Right kidney (tissue), 1 donor: ENCODE results near the gene RYR1.
"Not testable (repeated sequence)": the region's sequence is repeated elsewhere in the genome, so short reads cannot be mapped to it uniquely, and the experiment has no call there.

Experiments used
- DNase-seq: peaks from one replicate; pipeline ENCODE4 v3.0.0-alpha.2; 2016

RYR1 gene

GRCh38 chr19:38539751-38540150, 106.3 kb downstream of the RYR1 start:
- DNase-seq = no peak

DNA sequence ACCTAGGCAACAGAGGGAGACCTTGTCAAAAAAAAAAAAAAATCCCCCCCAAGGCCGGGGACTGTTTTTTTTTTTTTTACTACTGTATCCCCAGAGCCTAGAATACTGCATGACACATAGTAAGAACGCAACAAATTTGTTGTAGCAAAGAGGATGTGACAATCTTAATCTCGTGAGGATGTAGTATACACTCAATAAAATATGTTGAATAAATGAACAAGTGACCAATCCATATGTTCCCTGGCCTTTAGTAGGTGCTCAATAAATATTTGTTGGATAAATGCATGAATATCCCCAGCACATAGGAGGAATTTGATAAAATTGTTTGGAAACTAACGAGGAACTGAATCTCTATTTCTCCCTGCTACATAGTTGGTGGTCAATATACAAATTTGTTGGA, 108.5 kb downstream of the RYR1 start:
- DNase-seq = no peak

- DNase-seq = no peak
Observed at GRCh38 chr19:38543286-38543806, 109.9 kb downstream of the RYR1 start.

DNA sequence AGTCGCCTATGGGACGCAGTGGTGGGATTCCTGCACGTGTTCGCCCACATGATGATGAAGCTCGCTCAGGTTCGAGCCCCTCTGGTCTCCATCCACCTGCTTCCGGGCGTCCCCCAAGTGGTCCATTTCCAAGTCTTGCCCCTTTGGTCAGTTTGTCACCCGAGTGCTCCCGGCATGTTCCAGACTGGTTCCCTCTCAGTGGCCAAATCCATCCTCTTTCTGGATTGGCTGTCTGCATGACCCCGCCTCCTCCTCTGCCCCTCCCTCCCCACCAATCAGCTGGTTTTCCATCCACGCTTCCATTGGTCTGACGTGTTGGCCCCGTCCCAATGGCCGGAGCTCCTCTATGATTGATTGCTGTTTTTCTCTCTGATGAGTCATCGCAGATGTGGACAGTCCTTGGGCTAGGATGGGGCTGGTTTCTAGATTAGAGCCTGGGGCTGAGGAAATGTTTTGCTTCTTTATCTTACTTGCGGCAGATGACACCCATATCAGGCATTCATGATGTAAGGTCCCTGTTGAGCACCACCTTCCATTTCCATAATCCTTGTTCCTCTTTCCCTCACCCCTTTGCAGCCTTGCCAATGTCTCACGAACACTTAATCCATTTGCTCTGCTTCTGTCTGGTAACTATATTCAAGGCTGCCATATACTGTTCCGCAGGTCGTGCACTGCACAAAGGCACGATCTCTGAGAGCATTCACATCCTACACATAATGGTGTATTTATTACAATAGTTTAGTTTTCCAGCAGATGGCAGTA, 110.5 kb downstream of the RYR1 start:
- DNase-seq = no peak

GRCh38 chr19:38544569-38545315, 111.3 kb downstream of the RYR1 start:
- DNase-seq = no peak

DNA sequence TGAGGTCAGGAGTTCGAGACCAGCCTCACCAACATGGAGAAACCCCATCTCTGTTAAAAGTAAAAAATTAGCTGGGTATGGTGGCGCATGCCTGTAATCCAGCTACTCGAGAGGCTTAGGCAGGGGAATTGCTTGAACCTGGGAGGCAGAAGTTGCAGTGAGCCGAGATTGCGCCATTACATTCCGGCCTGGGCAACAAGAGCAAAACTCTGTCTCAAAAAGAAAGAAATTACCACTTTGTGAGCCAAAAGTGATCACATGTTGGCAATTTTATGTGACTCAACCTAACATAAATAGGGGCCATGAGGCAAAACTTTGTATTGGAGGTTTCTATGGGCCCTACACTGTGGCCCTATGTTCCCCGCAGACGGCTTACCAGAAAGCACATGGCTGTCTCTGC, 112.1 kb downstream of the RYR1 start:
- no peak for DNase-seq

GRCh38 chr19:38547421-38547820, 113.9 kb downstream of the RYR1 start:
- no peak for DNase-seq

- no peak for DNase-seq
Observed at GRCh38 chr19:38549061-38549460, 115.6 kb downstream of the RYR1 start.

GRCh38 chr19:38549942-38550341, 116.5 kb downstream of the RYR1 start:
- no peak for DNase-seq

GRCh38 chr19:38550376-38550775, 116.9 kb downstream of the RYR1 start:
- DNase-seq = no peak

GRCh38 chr19:38551450-38551813, 117.9 kb downstream of the RYR1 start:
- DNase-seq = no peak

DNA sequence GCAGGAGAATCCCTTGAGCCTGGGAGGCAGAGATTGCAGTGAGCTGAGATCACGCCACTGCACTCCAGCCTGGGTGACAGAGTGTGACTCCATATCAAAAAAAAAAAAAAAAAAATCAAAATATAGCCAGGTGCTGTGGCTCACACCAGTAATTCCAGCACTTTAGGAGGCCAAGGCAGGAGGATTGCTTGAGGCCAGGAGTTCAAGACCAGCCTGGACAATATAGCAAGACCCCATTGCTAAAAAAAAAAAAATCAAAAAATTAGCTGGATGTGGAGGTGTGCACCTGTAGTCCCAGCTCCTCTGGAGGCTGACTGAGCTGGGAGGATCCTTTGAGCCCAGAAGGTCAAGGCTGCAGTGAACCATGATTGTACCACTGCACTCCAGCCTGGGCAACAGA, 119.7 kb downstream of the RYR1 start:
- DNase-seq = not testable (repeated sequence)

- DNase-seq = no peak
Observed at GRCh38 chr19:38554676-38555141, 121.2 kb downstream of the RYR1 start.

GRCh38 chr19:38555200-38555599, 121.7 kb downstream of the RYR1 start:
- DNase-seq = no peak

DNA sequence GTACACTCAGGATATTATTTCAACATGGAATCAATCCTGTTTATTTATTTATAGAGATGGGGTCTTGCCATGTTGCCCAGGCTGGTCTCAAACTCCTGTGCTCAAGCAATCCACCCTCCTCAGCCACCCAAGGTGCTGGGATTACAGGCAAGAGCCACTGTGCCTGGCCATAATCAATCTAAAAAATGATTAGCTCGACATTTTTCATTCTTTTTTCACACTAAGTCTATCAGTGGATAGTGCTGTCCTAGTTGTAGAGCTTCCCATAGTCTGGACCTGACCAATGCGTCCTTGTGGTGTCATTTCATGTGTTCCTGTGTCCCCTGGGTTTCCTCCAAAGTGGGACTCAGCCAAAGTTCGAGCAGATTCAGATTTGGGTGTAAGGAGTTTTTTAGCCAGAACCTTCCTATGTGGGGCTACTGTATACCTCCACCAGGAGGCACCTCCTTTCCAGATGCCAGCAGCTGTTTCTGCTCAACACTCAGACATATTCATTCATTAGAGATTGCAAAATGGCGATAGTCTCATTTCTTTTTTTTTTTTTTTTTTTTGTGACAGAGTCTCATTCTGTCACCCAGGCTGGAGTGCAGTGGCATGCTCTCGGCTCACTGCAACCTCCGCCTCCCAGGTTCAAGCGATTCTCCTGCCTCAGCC, 123.2 kb downstream of the RYR1 start:
- DNase-seq = no peak

DNA sequence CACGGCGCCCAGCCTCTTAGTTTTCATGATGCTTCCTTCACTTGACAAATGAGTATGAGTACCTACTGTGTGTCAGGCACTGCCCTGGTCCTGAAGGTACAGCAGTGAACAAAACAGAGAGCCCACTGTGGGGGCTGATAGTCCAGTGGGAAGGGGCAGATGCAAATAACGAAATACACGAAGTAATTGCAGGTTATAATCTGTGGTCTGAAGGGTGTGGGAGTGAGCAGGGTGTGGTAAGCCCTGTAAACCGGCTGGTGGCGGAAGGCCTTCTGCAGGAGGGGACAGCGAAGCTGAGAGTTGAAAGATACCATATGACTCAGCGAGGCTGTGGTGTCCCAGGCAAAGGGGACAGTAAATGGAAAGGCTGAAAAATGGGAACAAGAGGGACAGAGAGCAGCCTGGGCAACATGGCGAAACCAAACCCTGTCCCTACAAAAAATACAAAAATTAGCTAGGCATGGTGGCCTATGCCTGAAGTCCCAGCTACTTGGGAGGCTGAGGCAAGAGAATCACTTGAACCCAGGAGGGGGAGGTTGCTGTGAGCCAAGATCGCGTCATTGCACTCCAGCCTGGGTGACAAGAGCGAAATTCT, 123.8 kb downstream of the RYR1 start:
- no peak for DNase-seq

DNA sequence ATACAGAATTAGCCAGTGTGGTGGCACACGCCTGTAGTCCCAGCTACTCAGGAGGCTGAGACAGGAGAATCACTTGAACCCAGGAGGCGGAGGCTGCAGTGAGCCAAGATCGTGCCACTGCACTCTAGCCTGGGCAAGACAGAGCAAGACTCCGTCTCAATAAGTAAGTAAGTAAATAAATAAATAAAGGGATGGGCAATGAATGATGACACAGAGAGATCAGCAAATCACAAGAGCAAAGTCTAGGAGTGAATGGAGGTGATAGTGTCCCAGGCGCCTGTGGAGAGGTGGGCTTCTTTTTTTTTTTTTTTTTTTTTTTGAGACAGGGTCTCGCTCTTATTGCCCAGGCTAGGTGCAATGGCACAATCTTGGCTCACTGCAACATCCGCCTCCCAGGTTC, 125.4 kb downstream of the RYR1 start:
- not testable (repeated sequence) for DNase-seq

GRCh38 chr19:38559428-38560401, 126.2 kb downstream of the RYR1 start:
- DNase-seq = no peak

DNA sequence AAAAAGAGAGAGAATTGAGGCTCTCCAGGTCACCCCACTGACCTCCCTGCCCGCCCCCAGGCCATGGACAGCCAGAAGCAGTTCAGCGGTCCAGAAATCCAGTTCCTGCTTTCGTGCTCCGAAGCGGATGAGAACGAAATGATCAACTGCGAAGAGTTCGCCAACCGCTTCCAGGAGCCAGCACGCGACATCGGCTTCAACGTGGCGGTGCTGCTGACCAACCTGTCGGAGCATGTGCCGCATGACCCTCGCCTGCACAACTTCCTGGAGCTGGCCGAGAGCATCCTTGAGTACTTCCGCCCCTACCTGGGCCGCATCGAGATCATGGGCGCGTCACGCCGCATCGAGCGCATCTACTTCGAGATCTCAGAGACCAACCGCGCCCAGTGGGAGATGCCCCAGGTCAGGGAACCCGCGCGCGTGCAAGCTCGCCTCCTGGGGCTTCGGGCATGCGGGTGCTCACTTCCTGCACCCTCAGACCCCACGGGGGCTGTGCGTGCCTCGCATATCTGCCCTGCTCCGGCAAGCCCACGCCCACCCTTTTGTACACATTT, 127.6 kb downstream of the RYR1 start:
- no peak for DNase-seq

DNA sequence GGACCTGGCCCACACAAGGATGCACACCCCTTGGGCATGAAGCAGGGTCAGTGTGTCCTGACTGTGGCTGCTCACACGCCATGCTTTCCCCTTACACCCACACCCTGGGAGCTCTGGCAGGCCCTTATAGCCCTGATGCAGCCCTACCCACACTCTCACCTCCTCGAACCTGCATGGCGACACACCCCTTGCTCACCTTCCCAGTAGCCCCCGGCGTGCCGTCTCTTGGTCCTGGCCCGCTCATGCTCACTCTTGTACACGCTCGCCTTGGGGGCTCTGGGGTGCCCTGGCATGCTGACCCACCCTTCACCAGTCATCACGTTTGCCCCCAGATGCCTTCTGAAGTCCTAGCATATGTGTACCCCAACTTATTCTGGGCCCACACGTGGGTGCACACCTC, 128.2 kb downstream of the RYR1 start:
- DNase-seq = no peak

GRCh38 chr19:38562096-38562495, 128.6 kb downstream of the RYR1 start:
- no peak for DNase-seq
